B cell (primary cell): Measurements from ENCODE around the gene DNAH8.

Experiments used
- EZH2 ChIP-seq: IDR thresholded peaks from 2 replicates; pipeline ENCODE4 v1.6.1; 2012; ENCODE audit warnings: borderline replicate concordance, low read depth, mild to moderate bottlenecking, moderate library complexity, low read length; ENCODE audit not compliant: insufficient read depth, poor library complexity, severe bottlenecking
- TF ChIP-seq, protein P1 (sequence below): fragments of 200-600 bp; IDR thresholded peaks from one replicate; pipeline ENCODE4 v1.8.0; 2022; ENCODE audit warnings: antibody characterized with exemption, mild to moderate bottlenecking

GRCh38 chr6:38935051-38935450 is 219.9 kb downstream of the DNAH8 start:
- TF ChIP-seq, protein P1, sequence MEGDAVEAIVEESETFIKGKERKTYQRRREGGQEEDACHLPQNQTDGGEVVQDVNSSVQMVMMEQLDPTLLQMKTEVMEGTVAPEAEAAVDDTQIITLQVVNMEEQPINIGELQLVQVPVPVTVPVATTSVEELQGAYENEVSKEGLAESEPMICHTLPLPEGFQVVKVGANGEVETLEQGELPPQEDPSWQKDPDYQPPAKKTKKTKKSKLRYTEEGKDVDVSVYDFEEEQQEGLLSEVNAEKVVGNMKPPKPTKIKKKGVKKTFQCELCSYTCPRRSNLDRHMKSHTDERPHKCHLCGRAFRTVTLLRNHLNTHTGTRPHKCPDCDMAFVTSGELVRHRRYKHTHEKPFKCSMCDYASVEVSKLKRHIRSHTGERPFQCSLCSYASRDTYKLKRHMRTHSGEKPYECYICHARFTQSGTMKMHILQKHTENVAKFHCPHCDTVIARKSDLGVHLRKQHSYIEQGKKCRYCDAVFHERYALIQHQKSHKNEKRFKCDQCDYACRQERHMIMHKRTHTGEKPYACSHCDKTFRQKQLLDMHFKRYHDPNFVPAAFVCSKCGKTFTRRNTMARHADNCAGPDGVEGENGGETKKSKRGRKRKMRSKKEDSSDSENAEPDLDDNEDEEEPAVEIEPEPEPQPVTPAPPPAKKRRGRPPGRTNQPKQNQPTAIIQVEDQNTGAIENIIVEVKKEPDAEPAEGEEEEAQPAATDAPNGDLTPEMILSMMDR, result no peak
- TF ChIP-seq EZH2, result no peak
